Measurements from ENCODE around the gene PTPN1.

PTPN1 gene

DNA sequence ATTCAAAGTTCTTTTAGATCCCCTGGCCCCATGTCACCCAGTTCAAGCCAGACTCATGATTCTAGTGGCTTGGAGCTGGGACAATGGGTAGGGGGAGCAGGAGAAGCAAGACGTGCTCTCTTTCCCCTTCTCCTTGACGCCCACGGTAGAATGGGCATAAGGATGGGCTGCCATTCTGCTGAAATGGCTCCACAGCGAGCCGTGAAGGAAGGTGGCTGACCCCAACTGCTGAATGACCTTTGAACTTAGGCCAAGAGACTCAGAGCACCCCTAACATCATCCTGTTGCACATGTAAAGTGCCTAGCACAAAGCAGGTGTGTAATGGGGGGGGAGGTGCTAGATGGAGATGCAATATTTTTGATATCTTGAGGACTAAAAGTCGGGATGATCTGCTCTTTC is 15.8 kb upstream of the PTPN1 start:
- ChIA-PET POLR2A (no interaction called here), CTCF (interaction anchor here (1.2 kb wide), 1 partner anchor 16 kb away, joined by 3 read pairs; no protein-coding TSS in a partner anchor)
- Histone ChIP-seq H3K9me3 (ENCODE audit: control insufficient read depth, insufficient read depth, low read depth, low read length) (no peaks in the 10 kb centered on the region), H3K4me1 (ENCODE audit: control insufficient read depth, insufficient read depth, low read length) (no peaks in the 10 kb centered on the region), H3K4me3 (ENCODE audit: low read depth, low read length) (no peak overlapping the region), H3K36me3 (ENCODE audit: control insufficient read depth in 2 of 2, insufficient read depth in 1 of 2, low read length in 2 of 2) (no peaks in the 10 kb centered on the region), H3K27ac (ENCODE audit: extremely low read depth, low read depth, low read length) (no peak overlapping the region)
- TF ChIP-seq FEZF1 (tag by site-specific recombination; IDR thresholded peaks at IDR 0.05) = no peak
- no peak for TF ChIP-seq WT1 (tag by site-specific recombination; IDR thresholded peaks at IDR 0.05)
- no peak for TF ChIP-seq GLIS1 (tag by site-specific recombination; IDR thresholded peaks at IDR 0.05)
- TF ChIP-seq ZNF544 (tag by site-specific recombination; IDR thresholded peaks at IDR 0.05) = no peak

DNA sequence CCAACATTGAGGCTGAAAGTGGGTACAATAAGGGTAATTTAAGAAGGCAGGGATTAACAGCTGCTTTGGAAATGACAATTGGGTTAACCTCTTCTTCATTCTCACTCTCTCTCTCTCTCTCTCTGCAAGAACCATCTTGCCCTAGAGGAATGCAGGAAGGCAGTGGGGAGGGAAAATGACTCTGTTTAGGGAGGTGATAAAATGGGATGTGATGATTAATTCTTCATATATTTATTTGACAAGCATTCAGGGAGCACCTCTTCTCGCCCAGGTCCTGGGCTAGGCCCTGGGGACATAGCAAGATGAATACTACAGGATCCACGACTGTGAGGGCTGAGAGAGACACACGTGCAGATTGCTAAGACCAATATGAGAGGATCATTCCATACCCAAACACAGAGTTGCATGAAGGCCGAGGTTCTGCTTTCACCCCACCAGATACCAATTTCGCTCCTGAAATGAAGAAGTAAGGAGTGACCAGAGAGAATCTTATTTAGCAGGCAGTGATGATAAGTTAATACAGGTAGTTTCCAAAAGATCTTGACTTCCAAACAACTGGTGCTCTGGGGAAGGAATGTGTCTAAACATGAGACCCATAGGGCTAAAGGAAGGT is 13.3 kb upstream of the PTPN1 start:
- CTCF ChIA-PET = interaction anchor here (0.7 to 1.0 kb wide), 2 partner anchors 32 to 76 kb away, joined by 3 read pairs; no protein-coding TSS in a partner anchor
- no peak overlapping the region for H3K27ac ChIP-seq (ENCODE audit: extremely low read depth, low read depth, low read length)
- POLR2A ChIA-PET = no interaction called here

GRCh38 chr20:50498071-50498776 is 12.0 kb upstream of the PTPN1 start:
- Histone ChIP-seq H3K4me3 (ENCODE audit: low read depth, low read length) (no peak overlapping the region), H3K9me3 (ENCODE audit: control insufficient read depth, insufficient read depth, low read depth, low read length) (no peaks in the 10 kb centered on the region), H3K27ac (ENCODE audit: extremely low read depth, low read depth, low read length) (no peak overlapping the region), H3K4me1 (ENCODE audit: control insufficient read depth, insufficient read depth, low read length) (no peaks in the 10 kb centered on the region), H3K36me3 (ENCODE audit: control insufficient read depth in 2 of 2, insufficient read depth in 1 of 2, low read length in 2 of 2) (no peaks in the 10 kb centered on the region)
- TF ChIP-seq ZNF529 (tag by site-specific recombination; IDR thresholded peaks at IDR 0.05; ENCODE audit: insufficient replicate concordance) = no peak
- TF ChIP-seq KLF1 (tag by site-specific recombination; IDR thresholded peaks at IDR 0.05) = no peak
- no peak for TF ChIP-seq ZNF664 (tag by site-specific recombination; IDR thresholded peaks at IDR 0.05)
- no peak for TF ChIP-seq ZBTB21 (tag by site-specific recombination; IDR thresholded peaks at IDR 0.05)
- no peak for TF ChIP-seq ZNF302 (tag by site-specific recombination; IDR thresholded peaks at IDR 0.05; ENCODE audit: low read depth)
- ChIA-PET POLR2A (no interaction called here), CTCF (interaction anchor here (0.8 kb wide), 1 partner anchor 20 kb away, joined by 3 read pairs; no protein-coding TSS in a partner anchor)

More for the DNA sequence above, 13.3 kb upstream of the PTPN1 start:
- Histone ChIP-seq H3K36me3 (ENCODE audit: control insufficient read depth in 2 of 2, insufficient read depth in 1 of 2, low read length in 2 of 2) (no peaks in the 10 kb centered on the region), H3K4me3 (ENCODE audit: low read depth, low read length) (no peak overlapping the region), H3K9me3 (ENCODE audit: control insufficient read depth, insufficient read depth, low read depth, low read length) (no peaks in the 10 kb centered on the region), H3K4me1 (ENCODE audit: control insufficient read depth, insufficient read depth, low read length) (no peaks in the 10 kb centered on the region)
- TF ChIP-seq, protein P1, sequence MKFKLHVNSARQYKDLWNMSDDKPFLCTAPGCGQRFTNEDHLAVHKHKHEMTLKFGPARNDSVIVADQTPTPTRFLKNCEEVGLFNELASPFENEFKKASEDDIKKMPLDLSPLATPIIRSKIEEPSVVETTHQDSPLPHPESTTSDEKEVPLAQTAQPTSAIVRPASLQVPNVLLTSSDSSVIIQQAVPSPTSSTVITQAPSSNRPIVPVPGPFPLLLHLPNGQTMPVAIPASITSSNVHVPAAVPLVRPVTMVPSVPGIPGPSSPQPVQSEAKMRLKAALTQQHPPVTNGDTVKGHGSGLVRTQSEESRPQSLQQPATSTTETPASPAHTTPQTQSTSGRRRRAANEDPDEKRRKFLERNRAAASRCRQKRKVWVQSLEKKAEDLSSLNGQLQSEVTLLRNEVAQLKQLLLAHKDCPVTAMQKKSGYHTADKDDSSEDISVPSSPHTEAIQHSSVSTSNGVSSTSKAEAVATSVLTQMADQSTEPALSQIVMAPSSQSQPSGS (tag by site-specific recombination; IDR thresholded peaks at IDR 0.05; ENCODE audit: low read depth) = no peak
- TF ChIP-seq, protein P2, sequence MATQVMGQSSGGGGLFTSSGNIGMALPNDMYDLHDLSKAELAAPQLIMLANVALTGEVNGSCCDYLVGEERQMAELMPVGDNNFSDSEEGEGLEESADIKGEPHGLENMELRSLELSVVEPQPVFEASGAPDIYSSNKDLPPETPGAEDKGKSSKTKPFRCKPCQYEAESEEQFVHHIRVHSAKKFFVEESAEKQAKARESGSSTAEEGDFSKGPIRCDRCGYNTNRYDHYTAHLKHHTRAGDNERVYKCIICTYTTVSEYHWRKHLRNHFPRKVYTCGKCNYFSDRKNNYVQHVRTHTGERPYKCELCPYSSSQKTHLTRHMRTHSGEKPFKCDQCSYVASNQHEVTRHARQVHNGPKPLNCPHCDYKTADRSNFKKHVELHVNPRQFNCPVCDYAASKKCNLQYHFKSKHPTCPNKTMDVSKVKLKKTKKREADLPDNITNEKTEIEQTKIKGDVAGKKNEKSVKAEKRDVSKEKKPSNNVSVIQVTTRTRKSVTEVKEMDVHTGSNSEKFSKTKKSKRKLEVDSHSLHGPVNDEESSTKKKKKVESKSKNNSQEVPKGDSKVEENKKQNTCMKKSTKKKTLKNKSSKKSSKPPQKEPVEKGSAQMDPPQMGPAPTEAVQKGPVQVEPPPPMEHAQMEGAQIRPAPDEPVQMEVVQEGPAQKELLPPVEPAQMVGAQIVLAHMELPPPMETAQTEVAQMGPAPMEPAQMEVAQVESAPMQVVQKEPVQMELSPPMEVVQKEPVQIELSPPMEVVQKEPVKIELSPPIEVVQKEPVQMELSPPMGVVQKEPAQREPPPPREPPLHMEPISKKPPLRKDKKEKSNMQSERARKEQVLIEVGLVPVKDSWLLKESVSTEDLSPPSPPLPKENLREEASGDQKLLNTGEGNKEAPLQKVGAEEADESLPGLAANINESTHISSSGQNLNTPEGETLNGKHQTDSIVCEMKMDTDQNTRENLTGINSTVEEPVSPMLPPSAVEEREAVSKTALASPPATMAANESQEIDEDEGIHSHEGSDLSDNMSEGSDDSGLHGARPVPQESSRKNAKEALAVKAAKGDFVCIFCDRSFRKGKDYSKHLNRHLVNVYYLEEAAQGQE (tag by site-specific recombination; IDR thresholded peaks at IDR 0.05) = no peak
- TF ChIP-seq ZNF660 (tag by site-specific recombination; IDR thresholded peaks at IDR 0.05) = no peak
- TF ChIP-seq ZNF561 (tag by site-specific recombination; IDR thresholded peaks at IDR 0.05; ENCODE audit: borderline replicate concordance) = no peak
- TF ChIP-seq ZNF169 (tag by site-specific recombination; IDR thresholded peaks at IDR 0.05) = no peak
- TF ChIP-seq HOXD13 (CRISPR knock-in tag; IDR thresholded peaks at IDR 0.05; ENCODE audit: borderline replicate concordance) = no peak
- TF ChIP-seq ZNF837 (tag by site-specific recombination; IDR thresholded peaks at IDR 0.05) = no peak
- TF ChIP-seq ZNF366 (tag by site-specific recombination; conservative IDR thresholded peaks at IDR 0.05) = no peak
- no peak for TF ChIP-seq KLF9 (tag by site-specific recombination; IDR thresholded peaks at IDR 0.05; ENCODE audit: low read depth)
